HG02943 (cell line): ENCODE data around the gene SETD9.

Experiments used
- ATAC-seq: cut with Tn5 transposase; IDR thresholded peaks from one replicate; pipeline ENCODE4 v1.9.1; 2021; ENCODE audit warnings: mild to moderate bottlenecking, low read depth, moderate library complexity; ENCODE audit not compliant: unreplicated experiment

The SETD9 gene

DNA sequence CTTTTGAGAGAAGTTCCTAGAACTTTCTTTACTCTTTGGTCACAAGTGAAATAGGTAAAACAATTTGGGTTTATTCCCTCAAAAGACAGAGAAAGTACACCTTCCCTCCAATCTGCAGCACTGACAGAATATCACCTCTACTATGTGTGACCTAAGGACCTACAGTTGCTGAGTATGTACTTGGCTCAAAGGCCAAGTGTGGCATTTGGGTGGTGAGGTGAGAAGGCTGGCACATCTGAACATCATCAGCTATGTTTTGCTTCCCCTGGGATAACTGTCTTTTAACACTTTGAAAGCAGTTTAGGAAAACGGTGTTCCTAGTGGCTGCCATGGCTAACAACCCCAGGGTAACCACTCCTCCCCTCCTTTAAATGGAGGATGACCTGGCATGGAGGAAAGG lies 24.9 kb downstream of the SETD9 start:
- ATAC-seq: no peak

DNA sequence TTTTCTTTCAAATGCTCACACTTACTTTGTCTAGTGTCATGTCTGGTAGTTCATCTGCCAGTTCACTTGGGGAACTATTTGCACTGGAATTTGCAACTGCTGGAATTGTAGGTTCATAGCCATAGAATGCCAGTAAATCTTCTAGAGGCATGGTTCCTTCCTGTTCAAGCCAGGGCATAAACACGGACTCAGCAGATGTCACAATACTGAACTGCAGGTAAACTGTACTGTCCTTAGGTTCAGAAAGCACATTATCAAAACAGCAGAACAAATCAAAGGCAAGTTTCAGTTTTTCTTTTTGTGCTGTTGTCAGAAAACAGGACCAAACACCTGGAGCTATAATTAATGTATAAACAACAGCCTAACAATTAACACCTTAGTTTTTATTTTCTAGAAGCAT lies 29.5 kb downstream of the SETD9 start:
- no peak for ATAC-seq

DNA sequence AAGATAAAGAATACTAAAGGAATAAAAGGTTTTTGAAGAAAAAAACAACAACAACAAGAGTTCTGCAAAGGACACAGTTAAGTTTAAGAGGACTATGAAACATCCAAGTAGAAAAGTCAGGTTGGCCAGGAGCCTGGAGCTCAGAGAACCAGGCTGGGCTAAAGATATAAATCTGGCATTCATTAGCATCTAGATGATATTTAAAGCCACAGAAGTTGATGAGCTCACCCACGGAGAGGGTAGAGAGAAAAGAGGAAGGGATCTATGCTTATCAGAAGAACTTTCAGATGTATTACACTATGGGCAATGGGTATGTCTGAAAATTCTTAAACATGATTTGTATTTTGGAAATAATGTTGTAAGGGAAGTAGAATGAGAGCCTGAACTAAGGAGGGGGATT lies 32.6 kb downstream of the SETD9 start:
- no peak for ATAC-seq

DNA sequence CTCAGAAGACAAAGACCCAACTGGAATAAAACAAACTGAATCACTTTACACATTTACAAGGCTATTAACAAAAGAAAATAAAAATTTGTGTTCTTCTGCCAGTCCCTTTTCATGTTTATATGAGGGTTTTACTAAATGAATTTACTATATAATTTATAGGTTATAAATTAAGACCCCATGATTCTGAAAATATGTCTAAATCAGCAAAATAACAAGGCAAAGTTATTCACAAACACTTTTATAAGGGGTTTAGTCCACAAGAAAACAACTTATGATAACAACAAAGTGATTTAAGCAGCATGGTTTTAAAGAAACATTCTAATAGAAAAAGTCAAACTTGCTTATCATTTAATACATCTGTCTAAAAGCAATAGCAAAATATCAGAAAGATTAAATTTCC lies 37.7 kb downstream of the SETD9 start:
- ATAC-seq: no peak

DNA sequence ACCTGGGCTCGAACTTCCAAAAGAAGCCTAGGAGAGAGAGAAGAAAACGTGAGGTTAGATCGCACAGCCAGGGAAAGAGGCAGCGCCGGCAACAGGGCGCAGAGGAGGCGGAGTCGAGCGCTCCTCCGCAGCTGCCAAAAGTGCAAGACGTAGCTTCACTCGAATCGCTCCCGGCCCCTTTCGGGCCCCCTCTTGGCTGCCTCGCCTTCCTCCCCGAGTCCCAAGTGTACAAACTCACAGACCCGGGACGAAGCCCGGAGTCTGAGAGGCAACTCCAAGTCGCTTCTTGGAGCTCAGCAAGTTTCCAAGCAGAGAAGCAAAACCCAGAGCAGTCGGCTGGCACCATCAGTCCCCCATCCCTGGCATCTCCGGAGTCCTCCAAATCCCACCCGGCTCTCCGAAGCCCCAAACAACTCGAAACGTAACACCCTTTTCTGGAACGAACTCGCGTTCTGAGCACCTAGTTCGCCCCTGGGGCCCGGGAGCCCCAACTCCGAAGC lies 41.3 kb downstream of the SETD9 start:
- ATAC-seq: peak; percentile 52

DNA sequence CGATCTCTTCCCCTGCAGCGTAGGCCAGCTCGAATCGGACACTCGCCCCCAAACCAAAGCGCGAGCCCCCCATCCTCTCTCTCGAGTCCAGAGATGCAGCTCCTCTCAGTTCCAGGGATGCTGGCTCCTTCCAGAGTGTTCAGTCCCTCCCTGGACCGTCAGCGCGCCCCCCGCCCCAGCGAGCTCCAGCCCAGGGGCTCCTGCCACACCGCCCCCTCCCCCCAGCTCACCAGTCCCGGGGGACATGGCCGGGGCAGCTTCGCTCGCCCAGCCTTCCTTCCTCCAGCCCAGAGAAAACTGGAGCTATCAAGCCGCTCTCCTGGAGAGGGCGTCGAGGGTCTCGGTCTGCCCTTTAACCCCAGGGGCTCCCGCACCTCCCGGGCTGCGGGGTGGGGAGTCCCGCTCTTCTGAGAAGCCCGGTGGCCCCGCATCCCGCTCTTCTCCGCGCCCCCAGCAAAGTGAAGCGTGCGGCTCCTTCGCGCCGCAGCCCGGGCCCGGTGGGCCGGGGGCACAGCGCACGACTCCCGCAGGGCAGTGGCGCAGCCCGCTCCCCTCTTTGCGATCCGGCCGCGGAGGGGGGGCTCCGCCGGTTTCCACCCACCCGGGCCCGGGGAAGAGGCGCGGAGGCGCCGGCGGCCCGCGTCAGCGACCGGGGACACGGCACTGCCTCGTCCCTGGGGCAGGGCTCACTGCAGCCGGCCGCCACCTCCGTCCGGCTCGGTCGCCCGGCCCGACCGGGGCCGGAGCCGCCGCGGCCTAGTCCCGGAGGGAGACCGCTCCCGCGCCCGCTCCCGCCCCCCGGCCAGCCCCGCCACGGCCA lies 41.9 kb downstream of the SETD9 start:
- peak; percentile 41 for ATAC-seq

DNA sequence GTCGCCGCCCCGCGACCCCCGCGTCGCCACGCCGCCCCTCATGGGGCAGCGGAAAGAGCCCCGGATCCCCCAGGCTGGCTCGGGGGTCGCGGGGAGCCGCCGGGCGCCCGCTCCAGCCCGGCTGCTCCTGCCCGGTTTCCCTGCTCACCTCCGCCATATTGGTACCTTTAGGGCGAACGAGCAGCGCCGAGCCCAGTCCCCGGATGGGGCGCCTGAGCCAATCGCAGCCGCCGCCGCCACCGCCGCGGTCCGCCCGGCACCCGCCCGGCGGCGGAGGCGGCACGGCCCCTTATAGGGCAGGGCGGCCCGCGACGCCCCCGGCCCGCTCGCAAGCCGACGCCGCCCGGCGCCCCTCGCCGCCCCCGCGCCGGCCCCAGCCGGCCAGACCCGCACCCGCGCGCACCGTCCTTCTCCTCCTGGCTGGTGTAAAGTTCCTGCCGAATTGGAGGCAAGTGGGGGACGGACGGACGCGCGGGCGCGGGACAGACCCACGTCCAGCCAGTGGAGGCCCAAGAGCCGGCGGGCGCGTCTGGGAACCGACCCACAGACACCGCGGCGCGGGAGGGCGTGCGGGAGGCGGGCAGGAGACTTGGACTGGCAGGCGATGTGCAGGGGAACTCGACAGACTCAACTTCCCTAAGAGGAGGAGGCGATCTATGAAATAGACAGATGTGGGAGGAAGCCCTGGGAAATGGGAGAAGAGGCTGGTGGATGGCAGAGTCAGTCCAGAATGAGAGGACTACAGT lies 42.7 kb downstream of the SETD9 start, which contains the start of gene MIER3:
Gene MIER3, minus strand, starts transcription at position 178 of the 746 bp plus-strand sequence. Its CDS starts 21 bp downstream, at position 157.
- peak; percentile 86 for ATAC-seq

DNA sequence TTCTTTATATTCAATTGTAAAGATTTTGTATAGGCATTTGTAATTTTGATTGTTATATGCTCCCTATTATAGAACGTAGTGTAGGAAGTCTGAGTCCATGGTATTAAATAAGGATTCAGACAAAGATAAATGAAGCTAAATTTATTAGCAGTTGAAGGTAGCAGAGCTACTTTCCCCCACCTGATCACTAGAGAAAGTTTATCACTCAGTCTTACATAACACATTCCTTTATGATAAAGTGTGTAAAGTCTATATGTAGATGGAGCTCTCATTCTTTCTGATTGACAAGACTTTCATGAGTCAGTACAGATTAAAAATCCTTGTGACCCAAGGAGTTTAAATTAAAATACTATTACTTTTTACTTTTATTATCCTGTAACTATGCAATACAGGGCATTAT lies 44.9 kb downstream of the SETD9 start:
- no peak for ATAC-seq

DNA sequence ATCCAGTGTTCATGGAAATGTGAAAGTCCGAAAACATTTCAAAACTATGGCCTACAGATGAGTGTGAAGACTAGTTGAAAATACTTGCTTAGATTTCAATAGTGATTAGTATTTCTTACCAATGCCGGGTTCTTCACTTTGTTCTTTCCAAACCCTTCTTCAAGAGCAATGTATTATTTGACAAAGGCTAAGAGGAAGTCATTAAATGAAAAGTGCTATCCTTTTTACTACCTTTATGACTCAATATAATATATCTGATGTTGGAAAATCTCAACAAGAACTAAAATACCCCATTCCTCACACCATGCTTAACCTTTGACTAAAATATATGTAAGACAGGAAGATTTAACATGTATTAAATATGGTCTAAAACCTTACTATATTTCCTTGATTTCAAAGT lies 49.2 kb downstream of the SETD9 start:
- ATAC-seq: no peak

DNA sequence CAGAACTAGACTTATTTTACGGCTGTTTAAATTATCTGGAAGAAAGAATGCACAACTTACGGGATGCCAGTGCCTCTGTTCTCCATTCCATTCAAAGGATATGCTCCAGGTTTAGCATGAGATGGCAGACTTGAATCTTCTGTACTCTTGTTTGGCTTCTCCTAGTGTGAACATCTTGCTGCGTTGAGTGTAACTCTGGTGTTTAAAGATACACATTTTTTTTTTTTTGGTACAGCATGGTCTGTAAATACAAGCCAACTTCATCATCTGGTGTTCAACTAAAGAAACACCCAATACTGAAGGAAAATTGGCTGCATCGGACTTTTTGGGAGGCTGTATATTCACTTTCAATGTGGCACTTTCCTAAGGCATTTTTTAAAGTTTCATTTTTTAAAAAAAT lies 49.9 kb downstream of the SETD9 start:
- ATAC-seq: no peak

DNA sequence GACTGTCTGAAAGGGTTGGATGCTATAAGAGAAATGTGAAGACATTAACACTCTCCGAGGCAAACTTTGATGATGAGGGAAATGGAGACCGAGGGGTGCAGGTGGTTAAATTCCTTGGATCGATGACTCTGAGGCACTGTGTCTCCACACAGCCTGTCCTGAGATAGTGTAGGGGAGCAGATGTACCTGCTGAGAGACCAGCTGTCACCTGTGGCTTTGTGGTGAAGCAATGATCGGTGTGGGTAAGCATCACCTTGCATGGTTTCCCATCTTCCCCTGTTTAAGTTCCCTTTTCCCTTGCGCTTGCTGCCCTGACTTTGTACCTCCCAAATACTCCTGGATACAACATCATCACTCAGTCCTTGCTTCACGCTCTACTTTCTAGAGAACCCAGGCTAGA lies 52.4 kb downstream of the SETD9 start:
- no peak for ATAC-seq

DNA sequence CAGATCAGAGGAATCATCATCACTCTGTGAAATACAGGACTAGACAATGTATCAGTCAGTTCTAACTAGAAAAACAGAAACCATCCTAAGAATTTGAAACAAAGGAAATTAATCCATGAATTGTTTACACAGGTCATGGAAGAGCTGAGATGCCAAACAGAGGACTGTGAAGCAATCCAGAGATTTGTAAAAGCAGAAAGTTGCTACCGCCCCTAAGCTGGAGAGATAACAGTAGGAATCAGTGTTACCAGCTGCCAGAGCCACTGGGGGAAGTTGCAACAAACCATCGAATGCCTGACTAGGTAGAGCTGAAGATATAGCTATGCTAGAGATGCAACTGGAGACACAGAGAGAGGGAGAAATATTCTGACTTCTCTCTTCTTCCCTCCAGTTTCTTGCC lies 52.9 kb downstream of the SETD9 start:
- no peak for ATAC-seq

DNA sequence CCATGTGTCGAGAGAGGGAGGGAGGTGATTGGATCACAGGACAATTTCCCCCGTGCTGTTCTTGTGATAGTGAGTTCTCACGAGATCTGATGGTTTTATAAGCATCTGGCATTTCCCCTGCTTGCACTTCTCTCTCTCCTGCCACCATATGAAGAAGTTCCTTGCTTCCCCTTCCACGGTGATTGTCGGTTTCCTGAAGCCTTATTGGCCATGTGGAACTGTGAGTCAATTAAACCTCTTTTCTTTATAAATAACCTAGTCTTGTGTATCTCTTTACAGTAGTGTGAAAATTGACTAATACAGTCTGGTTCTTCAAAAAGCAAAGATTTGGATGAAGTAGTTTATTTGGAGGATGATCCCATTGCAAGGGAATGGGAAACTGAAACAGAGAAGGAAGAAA lies 53.9 kb downstream of the SETD9 start:
- no peak for ATAC-seq

DNA sequence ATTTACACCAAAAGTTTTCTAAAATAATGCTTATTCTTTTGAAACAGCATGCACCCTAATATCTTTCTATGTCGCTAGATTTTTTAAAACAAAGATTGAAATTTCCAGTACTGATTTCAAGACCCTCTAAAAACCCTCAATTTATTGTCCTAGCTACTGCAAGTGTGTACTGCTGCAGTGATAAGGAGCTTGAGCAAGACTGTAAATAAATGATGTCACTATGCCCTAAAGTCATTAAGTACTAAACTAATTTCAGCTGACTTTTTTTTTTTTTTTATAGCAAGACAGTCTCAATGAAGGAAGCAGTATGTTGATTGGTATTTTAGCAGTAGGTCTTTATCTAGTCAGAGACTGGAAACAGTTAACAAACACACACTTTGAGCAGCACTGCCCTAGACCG lies 54.8 kb downstream of the SETD9 start:
- ATAC-seq: no peak
